Measurements from ENCODE around the gene PNPO. TPM values are rescaled to one million over a fixed set of nuclear protein-coding genes. Genes with fewer than 3 reads are reported as not detected.

PNPO gene
- total RNA-seq, result 39.7 and 43.5 TPM in 2 replicates

DNA sequence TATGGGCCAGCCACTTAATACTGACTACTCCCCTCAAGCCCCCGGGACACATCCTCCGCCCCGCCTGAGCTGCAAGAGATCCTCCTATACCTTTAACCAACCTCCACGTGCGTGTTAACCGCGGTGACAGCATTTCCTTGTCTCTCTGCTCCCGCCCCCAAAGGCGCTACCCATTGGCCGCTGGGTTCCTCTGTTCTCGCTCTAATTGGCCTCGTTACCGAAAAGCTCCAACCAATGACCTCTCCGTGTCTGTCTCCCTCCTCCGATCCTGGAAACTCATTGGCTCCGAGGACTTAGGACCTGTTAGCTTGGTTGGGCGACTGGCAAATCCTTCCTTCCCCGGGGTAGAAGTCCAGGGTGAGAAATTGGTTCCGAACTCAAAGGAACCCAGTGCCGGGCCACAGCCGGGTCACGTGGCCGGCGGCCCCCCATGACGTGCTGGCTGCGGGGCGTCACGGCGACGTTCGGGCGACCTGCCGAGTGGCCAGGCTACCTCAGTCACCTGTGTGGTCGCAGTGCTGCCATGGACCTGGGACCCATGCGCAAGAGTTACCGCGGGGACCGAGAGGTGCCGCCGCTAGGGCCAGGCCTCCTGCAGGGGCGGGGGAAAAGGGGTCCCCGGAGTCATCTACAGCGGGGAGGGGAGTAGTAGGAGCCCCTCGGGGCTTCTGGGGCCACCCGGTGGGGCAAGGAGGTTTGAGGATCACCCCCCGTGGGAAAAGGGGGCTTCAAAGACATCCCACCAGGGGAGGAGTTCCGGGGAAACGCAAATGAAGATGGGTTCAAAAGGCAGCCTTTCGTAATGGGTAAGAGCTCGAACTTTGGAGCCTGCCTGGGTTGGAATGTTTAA, at the start of gene PNPO:
Gene PNPO (plus strand): TSS at position 326 of the 850 bp plus-strand sequence. CDS start 105 bp downstream, at position 431.
- peak; percentile 96 for DNase-seq (ENCODE audit: low read depth)
- Histone ChIP-seq H3K27me3 (ENCODE audit: control insufficient read depth, insufficient read depth, low read length) (no peaks in the 10 kb centered on the region), H3K36me3 (ENCODE audit: control insufficient read depth, insufficient read depth, low read length) (no peaks in the 10 kb centered on the region), H3K4me3 (ENCODE audit: low read depth, low read length) (peak within 1 kb of the TSS; percentile 78)
- TF ChIP-seq, protein P1, sequence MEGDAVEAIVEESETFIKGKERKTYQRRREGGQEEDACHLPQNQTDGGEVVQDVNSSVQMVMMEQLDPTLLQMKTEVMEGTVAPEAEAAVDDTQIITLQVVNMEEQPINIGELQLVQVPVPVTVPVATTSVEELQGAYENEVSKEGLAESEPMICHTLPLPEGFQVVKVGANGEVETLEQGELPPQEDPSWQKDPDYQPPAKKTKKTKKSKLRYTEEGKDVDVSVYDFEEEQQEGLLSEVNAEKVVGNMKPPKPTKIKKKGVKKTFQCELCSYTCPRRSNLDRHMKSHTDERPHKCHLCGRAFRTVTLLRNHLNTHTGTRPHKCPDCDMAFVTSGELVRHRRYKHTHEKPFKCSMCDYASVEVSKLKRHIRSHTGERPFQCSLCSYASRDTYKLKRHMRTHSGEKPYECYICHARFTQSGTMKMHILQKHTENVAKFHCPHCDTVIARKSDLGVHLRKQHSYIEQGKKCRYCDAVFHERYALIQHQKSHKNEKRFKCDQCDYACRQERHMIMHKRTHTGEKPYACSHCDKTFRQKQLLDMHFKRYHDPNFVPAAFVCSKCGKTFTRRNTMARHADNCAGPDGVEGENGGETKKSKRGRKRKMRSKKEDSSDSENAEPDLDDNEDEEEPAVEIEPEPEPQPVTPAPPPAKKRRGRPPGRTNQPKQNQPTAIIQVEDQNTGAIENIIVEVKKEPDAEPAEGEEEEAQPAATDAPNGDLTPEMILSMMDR (IDR thresholded peaks at IDR 0.05; ENCODE audit: insufficient read depth, low read length, poor library complexity, severe bottlenecking), result no peak

DNA sequence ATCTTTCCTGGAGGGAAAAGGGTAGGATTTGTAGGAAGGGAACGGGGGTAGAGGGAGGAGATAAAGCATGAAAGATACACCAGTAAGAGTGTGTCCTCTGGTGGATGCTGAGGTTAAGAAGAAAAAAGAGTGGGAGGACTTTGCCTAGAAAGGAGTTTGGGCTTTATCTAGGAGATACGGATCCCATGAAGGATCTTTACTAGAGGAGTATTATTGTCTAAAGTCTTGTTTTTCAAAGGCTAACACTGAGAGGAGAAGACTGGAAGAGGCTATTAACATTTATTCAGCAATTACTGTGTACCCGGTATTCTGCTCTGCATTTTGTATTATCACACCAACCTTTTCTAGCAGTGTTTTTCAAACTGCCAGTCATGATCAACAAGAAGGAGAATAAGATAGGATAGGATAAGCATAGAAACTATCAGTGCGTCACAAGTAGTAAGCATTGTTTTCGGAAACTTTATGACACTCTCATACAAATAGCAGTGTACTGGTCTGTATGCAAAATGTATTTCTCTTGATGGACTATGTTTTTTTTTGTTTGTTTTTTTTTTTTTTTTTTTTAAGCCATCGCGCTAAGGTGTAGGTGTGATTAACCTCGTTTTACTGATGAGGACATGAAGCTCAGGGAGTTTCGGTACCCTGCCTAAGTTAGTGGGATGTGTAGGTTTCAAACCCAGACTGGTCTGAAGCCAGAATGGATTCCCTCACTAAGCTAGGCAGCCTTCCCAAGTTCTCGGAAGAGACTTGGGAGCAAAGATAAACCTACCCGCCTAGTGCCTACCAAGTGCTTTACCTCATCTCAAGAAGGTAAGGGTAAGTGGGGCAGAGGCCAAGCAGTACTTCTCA, 46.6 kb upstream of the PNPO start:
- Histone ChIP-seq H3K36me3 (ENCODE audit: control insufficient read depth, insufficient read depth, low read length) (no peaks in the 10 kb centered on the region), H3K27me3 (ENCODE audit: control insufficient read depth, insufficient read depth, low read length) (no peaks in the 10 kb centered on the region), H3K4me3 (ENCODE audit: low read depth, low read length) (peak overlapping the region; percentile 82)
- DNase-seq (ENCODE audit: low read depth), result no peak
- TF ChIP-seq, protein P1 (IDR thresholded peaks at IDR 0.05; ENCODE audit: insufficient read depth, low read length, poor library complexity, severe bottlenecking), result no peak

DNA sequence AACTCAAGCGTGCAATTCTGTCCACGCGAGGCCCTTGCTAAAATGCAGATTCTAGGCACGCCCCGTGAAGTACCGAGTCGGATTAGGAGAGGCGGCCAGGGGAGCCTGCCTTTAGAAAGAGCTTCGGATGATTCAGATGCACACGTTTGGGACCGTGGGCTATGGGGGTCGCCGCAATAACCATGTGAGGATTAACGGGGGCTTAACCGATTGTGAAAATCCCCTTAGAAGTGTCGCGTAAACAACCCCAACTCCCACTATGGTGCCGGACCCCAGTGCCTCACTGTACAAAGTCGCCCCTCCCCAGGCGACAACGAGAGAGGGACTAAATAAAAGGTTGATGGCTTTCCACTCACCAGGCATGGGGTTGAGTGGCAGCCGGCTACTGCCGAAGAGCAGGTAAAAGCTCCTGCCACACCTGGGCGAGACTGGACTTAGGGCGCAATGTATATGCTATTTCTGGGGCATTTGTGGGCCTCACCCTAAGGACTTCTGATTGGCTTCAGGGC, 46.0 kb upstream of the PNPO start:
- H3K36me3 ChIP-seq (ENCODE audit: control insufficient read depth, insufficient read depth, low read length), result no peaks in the 10 kb centered on the region
- DNase-seq (ENCODE audit: low read depth), result no peak
- H3K4me3 ChIP-seq (ENCODE audit: low read depth, low read length), result peak overlapping the region; percentile 82
- TF ChIP-seq, protein P1 (IDR thresholded peaks at IDR 0.05; ENCODE audit: insufficient read depth, low read length, poor library complexity, severe bottlenecking), result no peak
- no peaks in the 10 kb centered on the region for H3K27me3 ChIP-seq (ENCODE audit: control insufficient read depth, insufficient read depth, low read length)

DNA sequence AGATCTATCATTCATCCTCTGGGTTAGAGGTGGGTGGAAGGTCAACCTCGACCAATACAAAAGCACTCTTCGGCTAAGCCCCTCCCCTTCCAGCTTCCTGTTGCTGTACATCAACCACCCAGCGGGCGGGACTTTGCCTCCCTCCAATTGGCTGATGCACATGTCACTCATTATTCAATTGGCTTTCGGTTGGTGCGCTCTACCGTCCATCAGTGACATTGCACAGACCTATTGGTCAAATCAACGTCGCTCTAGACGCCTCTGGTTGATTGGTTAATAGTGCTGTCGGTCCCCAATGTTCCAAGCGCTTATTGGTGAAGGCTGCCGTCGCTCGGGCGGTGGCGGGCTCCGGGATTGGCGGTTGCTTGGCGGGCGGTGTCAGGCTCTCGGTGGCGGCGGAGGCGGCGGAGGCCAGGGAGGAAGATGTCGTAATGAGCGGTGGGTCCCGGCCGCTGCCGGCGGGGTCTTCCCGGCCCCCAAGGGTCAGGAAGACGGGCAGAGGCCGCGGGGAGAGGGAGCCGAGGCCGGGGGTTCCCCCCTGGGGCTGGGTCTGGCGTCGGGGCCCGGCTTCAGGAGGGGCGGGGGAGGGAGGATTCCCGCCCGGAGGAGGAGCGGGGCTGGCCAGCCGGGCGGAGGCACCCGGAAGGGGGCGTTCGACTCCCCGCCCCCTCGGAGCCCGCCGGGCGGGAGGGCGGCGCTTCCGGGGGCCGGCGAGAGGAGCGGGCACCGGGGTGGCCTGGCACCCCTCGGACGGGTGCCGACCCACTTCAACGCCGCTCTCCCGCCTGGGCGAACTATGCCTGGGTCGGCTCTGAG, 45.3 kb upstream of the PNPO start, which contains the start of gene SP2:
Gene SP2 (plus strand): TSS at position 381 of the 816 bp plus-strand sequence. CDS start 51 bp downstream, at position 432.
- peak; percentile 99 for DNase-seq (ENCODE audit: low read depth)
- Histone ChIP-seq H3K4me3 (ENCODE audit: low read depth, low read length) (peak within 1 kb of the TSS; percentile 94), H3K27me3 (ENCODE audit: control insufficient read depth, insufficient read depth, low read length) (no peaks in the 10 kb centered on the region), H3K36me3 (ENCODE audit: control insufficient read depth, insufficient read depth, low read length) (no peaks in the 10 kb centered on the region)
- TF ChIP-seq, protein P1 (IDR thresholded peaks at IDR 0.05; ENCODE audit: insufficient read depth, low read length, poor library complexity, severe bottlenecking), result no peak

All from kidney epithelial cell (primary cell).